ENCODE results near the gene CYB5RL.

The CYB5RL gene

GRCh38 chr1:54165146-54165545 lies 34.7 kb downstream of the CYB5RL start:
- no peak overlapping the region for H3K4me3 Mint-ChIP-seq
- H3K36me3 Mint-ChIP-seq (ENCODE audit: low read depth) = no peaks in the 10 kb centered on the region
- no peaks in the 10 kb centered on the region for H3K27me3 Mint-ChIP-seq
- H3K9me3 Mint-ChIP-seq = no peaks in the 10 kb centered on the region
- H3K4me1 Mint-ChIP-seq (ENCODE audit: low read depth) = no peaks in the 10 kb centered on the region
- H3K27ac Mint-ChIP-seq = no peak overlapping the region

- Mint-ChIP-seq H3K4me3 (no peak overlapping the region), H3K9me3 (no peaks in the 10 kb centered on the region), H3K27ac (no peak overlapping the region), H3K4me1 (ENCODE audit: low read depth) (no peaks in the 10 kb centered on the region), H3K27me3 (no peaks in the 10 kb centered on the region), H3K36me3 (ENCODE audit: low read depth) (no peaks in the 10 kb centered on the region)
Measured at GRCh38 chr1:54163573-54163972, 36.3 kb downstream of the CYB5RL start.

GRCh38 chr1:54163051-54163450 lies 36.8 kb downstream of the CYB5RL start:
- no peaks in the 10 kb centered on the region for H3K27me3 Mint-ChIP-seq
- no peaks in the 10 kb centered on the region for H3K9me3 Mint-ChIP-seq
- no peaks in the 10 kb centered on the region for H3K4me1 Mint-ChIP-seq (ENCODE audit: low read depth)
- H3K36me3 Mint-ChIP-seq (ENCODE audit: low read depth) = no peaks in the 10 kb centered on the region
- H3K4me3 Mint-ChIP-seq = no peak overlapping the region
- H3K27ac Mint-ChIP-seq = no peak overlapping the region

- Mint-ChIP-seq H3K9me3 (no peaks in the 10 kb centered on the region), H3K4me1 (ENCODE audit: low read depth) (no peaks in the 10 kb centered on the region), H3K27ac (no peak overlapping the region), H3K27me3 (no peaks in the 10 kb centered on the region), H3K4me3 (no peak overlapping the region), H3K36me3 (ENCODE audit: low read depth) (no peaks in the 10 kb centered on the region)
Measured at GRCh38 chr1:54161495-54162168, 38.2 kb downstream of the CYB5RL start.

GRCh38 chr1:54160351-54160750 lies 39.5 kb downstream of the CYB5RL start:
- Mint-ChIP-seq H3K27ac (no peak overlapping the region), H3K9me3 (no peaks in the 10 kb centered on the region), H3K36me3 (ENCODE audit: low read depth) (no peaks in the 10 kb centered on the region), H3K27me3 (no peaks in the 10 kb centered on the region), H3K4me3 (no peak overlapping the region), H3K4me1 (ENCODE audit: low read depth) (no peaks in the 10 kb centered on the region)

GRCh38 chr1:54159733-54160316 lies 40.0 kb downstream of the CYB5RL start:
- H3K4me1 Mint-ChIP-seq (ENCODE audit: low read depth) = no peaks in the 10 kb centered on the region
- H3K27ac Mint-ChIP-seq = no peak overlapping the region
- no peaks in the 10 kb centered on the region for H3K27me3 Mint-ChIP-seq
- H3K36me3 Mint-ChIP-seq (ENCODE audit: low read depth) = no peaks in the 10 kb centered on the region
- no peaks in the 10 kb centered on the region for H3K9me3 Mint-ChIP-seq
- no peak overlapping the region for H3K4me3 Mint-ChIP-seq

- Mint-ChIP-seq H3K27me3 (no peaks in the 10 kb centered on the region), H3K27ac (no peak overlapping the region), H3K36me3 (ENCODE audit: low read depth) (no peaks in the 10 kb centered on the region)
Measured at GRCh38 chr1:54158071-54158470, 41.8 kb downstream of the CYB5RL start.

GRCh38 chr1:54157401-54157800 lies 42.4 kb downstream of the CYB5RL start:
- Mint-ChIP-seq H3K4me3 (no peak overlapping the region), H3K36me3 (ENCODE audit: low read depth) (no peaks in the 10 kb centered on the region), H3K27ac (no peak overlapping the region), H3K27me3 (no peaks in the 10 kb centered on the region), H3K9me3 (no peaks in the 10 kb centered on the region), H3K4me1 (ENCODE audit: low read depth) (no peaks in the 10 kb centered on the region)

More at GRCh38 chr1:54158071-54158470, 41.8 kb downstream of the CYB5RL start:
- no peaks in the 10 kb centered on the region for H3K9me3 Mint-ChIP-seq
- H3K4me1 Mint-ChIP-seq (ENCODE audit: low read depth) = no peaks in the 10 kb centered on the region
- no peak overlapping the region for H3K4me3 Mint-ChIP-seq

- no peaks in the 10 kb centered on the region for H3K9me3 Mint-ChIP-seq
- H3K36me3 Mint-ChIP-seq (ENCODE audit: low read depth) = no peaks in the 10 kb centered on the region
- H3K27me3 Mint-ChIP-seq = no peaks in the 10 kb centered on the region
- no peak overlapping the region for H3K4me3 Mint-ChIP-seq
- no peaks in the 10 kb centered on the region for H3K4me1 Mint-ChIP-seq (ENCODE audit: low read depth)
- H3K27ac Mint-ChIP-seq = no peak overlapping the region
Measured at GRCh38 chr1:54156986-54157385, 42.8 kb downstream of the CYB5RL start.

- Mint-ChIP-seq H3K4me1 (ENCODE audit: low read depth) (no peaks in the 10 kb centered on the region), H3K27me3 (no peaks in the 10 kb centered on the region), H3K9me3 (no peaks in the 10 kb centered on the region), H3K36me3 (ENCODE audit: low read depth) (no peaks in the 10 kb centered on the region), H3K4me3 (no peak overlapping the region), H3K27ac (no peak overlapping the region)
Measured at GRCh38 chr1:54156201-54156600, 43.6 kb downstream of the CYB5RL start.

GRCh38 chr1:54153535-54154439 lies 46.0 kb downstream of the CYB5RL start:
- Mint-ChIP-seq H3K36me3 (ENCODE audit: low read depth) (no peaks in the 10 kb centered on the region), H3K9me3 (no peaks in the 10 kb centered on the region), H3K27me3 (no peaks in the 10 kb centered on the region), H3K27ac (no peak overlapping the region), H3K4me3 (no peak overlapping the region), H3K4me1 (ENCODE audit: low read depth) (no peaks in the 10 kb centered on the region)

GRCh38 chr1:54152696-54153095 lies 47.1 kb downstream of the CYB5RL start, which contains the start of gene CDCP2:
TSS of gene CDCP2 (minus strand) at chr1:54153000. CDS start at chr1:54152922, 78 bp downstream.
- H3K9me3 Mint-ChIP-seq = no peaks in the 10 kb centered on the region
- no peak within 1 kb of the TSS for H3K4me3 Mint-ChIP-seq
- no peaks in the 10 kb centered on the region for H3K4me1 Mint-ChIP-seq (ENCODE audit: low read depth)
- no peaks in the 10 kb centered on the region for H3K36me3 Mint-ChIP-seq (ENCODE audit: low read depth)
- no peaks in the 10 kb centered on the region for H3K27me3 Mint-ChIP-seq
- H3K27ac Mint-ChIP-seq = no peak within 1 kb of the TSS

- Mint-ChIP-seq H3K4me1 (ENCODE audit: low read depth) (no peaks in the 10 kb centered on the region), H3K27me3 (no peaks in the 10 kb centered on the region), H3K27ac (no peak overlapping the region), H3K4me3 (no peak overlapping the region), H3K36me3 (ENCODE audit: low read depth) (no peaks in the 10 kb centered on the region), H3K9me3 (no peaks in the 10 kb centered on the region)
Measured at GRCh38 chr1:54151013-54151412, 48.8 kb downstream of the CYB5RL start.

All from stimulated activated naive CD8-positive, alpha-beta T cell treated with anti-CD3 and anti-CD28 coated beads, Interleukin-15, Interleukin-2, amounts not matched to agents 100 ng/mL and 50 ng/mL, for 24 hours (primary cell).